IMR-90 (cell line): ENCODE data around the gene NOS2. TPM values are rescaled to one million over a fixed set of nuclear protein-coding genes. Genes with fewer than 3 reads are reported as not detected.

ENCODE experiments used
- ATAC-seq: fragments of 200-7000 bp; cut with Tn5 transposase; 2 replicates; pipeline ENCODE4 v1.9.1; 2020; ENCODE audit warnings: low read depth, mild to moderate bottlenecking, moderate library complexity
- BruUV-seq: library from RNA; stranded (reverse); fragments of 400-500 nt; replicated peaks from 2 replicates; lab custom pipeline; 2021; lab: Mats Ljungman, UMichigan
- CTCF ChIA-PET: fragments of 300-600 bp; formaldehyde crosslinking; extraction: SDS; loops from one replicate; lab custom pipeline; 2021; ENCODE audit warnings: antibody characterized with exemption; lab: Yijun Ruan, JAX
- POLR2A ChIA-PET: fragments of 300-600 bp; sonication (Branson Sonifier 250); formaldehyde crosslinking; loops from one replicate; lab custom pipeline; 2022; ENCODE audit warnings: antibody characterized with exemption; ENCODE audit not compliant: unreplicated experiment; lab: Charles Lee
- DNase-seq: peaks from one replicate; pipeline ENCODE4 v3.0.0; 2013
- H2AFZ ChIP-seq: replicated peaks from 2 replicates; pipeline ENCODE3; 2013; ENCODE audit warnings: low read length, mild to moderate bottlenecking; ENCODE audit not compliant: poor library complexity
- H2AK5ac ChIP-seq: 2 replicates; pipeline ENCODE4 v1.6.1; 2013; ENCODE audit warnings: low read depth, low read length, inconsistent platforms
- H2AK9ac ChIP-seq: replicated peaks from 2 replicates; pipeline ENCODE3; 2013; ENCODE audit warnings: mild to moderate bottlenecking, low read depth, low read length, moderate library complexity; ENCODE audit not compliant: poor library complexity
- H2BK120ac ChIP-seq: 2 replicates; pipeline ENCODE4 v1.6.1; 2013; ENCODE audit warnings: low read depth, low read length, inconsistent platforms
- H2BK15ac ChIP-seq: 3 replicates; pipeline ENCODE4 v1.6.1; 2013; ENCODE audit warnings: low read depth, low read length, inconsistent platforms
- H2BK20ac ChIP-seq: 2 replicates; pipeline ENCODE4 v1.6.1; 2013; ENCODE audit warnings: low read depth, mild to moderate bottlenecking, inconsistent platforms, low read length, moderate library complexity
- H2BK5ac ChIP-seq: 2 replicates; pipeline ENCODE4 v1.6.1; 2013; ENCODE audit warnings: mild to moderate bottlenecking, low read depth, low read length, inconsistent platforms; ENCODE audit not compliant: poor library complexity, severe bottlenecking
- H3K14ac ChIP-seq: replicated peaks from 2 replicates; pipeline ENCODE4 v1.6.1; 2013; ENCODE audit warnings: low read depth, low read length, inconsistent platforms
- H3K18ac ChIP-seq: 2 replicates; pipeline ENCODE4 v1.6.1; 2013; ENCODE audit warnings: low read depth, low read length, control low read depth
- H3K23ac ChIP-seq: 2 replicates; pipeline ENCODE4 v1.6.1; 2013; ENCODE audit warnings: low read depth, low read length, inconsistent platforms
- H3K27ac ChIP-seq: 2 replicates; pipeline ENCODE4 v1.5.1; 2013; ENCODE audit warnings: mild to moderate bottlenecking, control low read depth, low read length; ENCODE audit not compliant: insufficient read depth
- H3K27me3 ChIP-seq: 2 replicates; pipeline ENCODE4 v1.6.1; 2013; ENCODE audit warnings: low read length; ENCODE audit not compliant: control insufficient read depth, insufficient read depth
- H3K36me3 ChIP-seq: 2 replicates; pipeline ENCODE4 v1.6.1; 2013; ENCODE audit warnings: low read length, mixed read lengths; ENCODE audit not compliant: control insufficient read depth, insufficient read depth
- H3K4ac ChIP-seq: 2 replicates; pipeline ENCODE4 v1.6.1; 2013; ENCODE audit warnings: low read depth, low read length, inconsistent platforms
- H3K4me1 ChIP-seq: 2 replicates; pipeline ENCODE4 v1.6.1; 2013; ENCODE audit warnings: low read length, mixed read lengths; ENCODE audit not compliant: control insufficient read depth, insufficient read depth
- H3K4me2 ChIP-seq: 2 replicates; pipeline ENCODE4 v1.6.1; 2013; ENCODE audit warnings: low read depth, mild to moderate bottlenecking, control low read depth, low read length, moderate library complexity
- H3K4me3 ChIP-seq: 2 replicates; pipeline ENCODE4 v1.5.1; 2013; ENCODE audit warnings: low read depth, mild to moderate bottlenecking, control low read depth, low read length, moderate library complexity; ENCODE audit not compliant: insufficient read depth
- H3K56ac ChIP-seq: 2 replicates; pipeline ENCODE4 v1.6.1; 2013; ENCODE audit warnings: low read length, inconsistent platforms; ENCODE audit not compliant: insufficient read depth; ENCODE audit errors: extremely low read depth
- H3K79me1 ChIP-seq, 2 experiments: 2 replicates each; pipeline ENCODE4 v1.6.1; 2013; ENCODE audit warnings: low read length in 2 of 2, inconsistent platforms in 1 of 2, low read depth in 1 of 2
- H3K9ac ChIP-seq: 2 replicates; pipeline ENCODE4 v1.6.1; 2013; ENCODE audit warnings: low read depth, low read length, control low read depth
- H3K9me1 ChIP-seq: 2 replicates; pipeline ENCODE4 v1.6.1; 2013; ENCODE audit warnings: low read length, inconsistent platforms; ENCODE audit not compliant: insufficient read depth
- H3K9me3 ChIP-seq: 2 replicates; pipeline ENCODE4 v1.6.1; 2013; ENCODE audit warnings: low read length; ENCODE audit not compliant: control insufficient read depth, insufficient read depth
- H4K20me1 ChIP-seq: 2 replicates; pipeline ENCODE4 v1.6.1; 2013; ENCODE audit warnings: low read length, inconsistent platforms; ENCODE audit not compliant: insufficient read depth
- H4K5ac ChIP-seq: 2 replicates; pipeline ENCODE4 v1.6.1; 2013; ENCODE audit warnings: mild to moderate bottlenecking, low read depth, low read length, control low read depth
- H4K8ac ChIP-seq, 2 experiments: 2 replicates each; pipeline ENCODE4 v1.6.1; 2013; ENCODE audit warnings: low read depth in 2 of 2, low read length in 2 of 2, control low read depth in 1 of 2, inconsistent platforms in 1 of 2
- H4K91ac ChIP-seq: 2 replicates; pipeline ENCODE4 v1.6.1; 2013; ENCODE audit warnings: low read depth, low read length, inconsistent platforms; ENCODE audit not compliant: insufficient read depth
- CEBPB ChIP-seq: IDR thresholded peaks from 2 replicates; pipeline ENCODE4 v1.6.1; 2012; ENCODE audit warnings: low read depth, low read length, improper control_type of control experiment
- CTCF ChIP-seq: conservative IDR thresholded peaks from 2 replicates; pipeline ENCODE4 v1.5.1; 2012; ENCODE audit warnings: mild to moderate bottlenecking, low read depth, low read length, improper control_type of control experiment
- ELK1 ChIP-seq: fragments of 150-350 bp; IDR thresholded peaks from 2 replicates; pipeline ENCODE4 v1.6.1; 2016; ENCODE audit warnings: low read depth, mild to moderate bottlenecking, low read length, moderate library complexity, borderline replicate concordance
- FOS ChIP-seq: fragments of 150-350 bp; IDR thresholded peaks from 2 replicates; pipeline ENCODE4 v1.6.1; 2016; ENCODE audit warnings: low read depth, low read length
- MAFK ChIP-seq: IDR thresholded peaks from 2 replicates; pipeline ENCODE4 v1.6.1; 2012; ENCODE audit warnings: low read depth, low read length, improper control_type of control experiment
- MAZ ChIP-seq: IDR thresholded peaks from 2 replicates; pipeline ENCODE4 v1.6.1; 2012; ENCODE audit warnings: low read depth, mild to moderate bottlenecking, low read length, improper control_type of control experiment, moderate library complexity, borderline replicate concordance
- NFE2L2 ChIP-seq: fragments of 150-350 bp; IDR thresholded peaks from 2 replicates; pipeline ENCODE4 v1.6.1; 2016; ENCODE audit warnings: low read depth, mild to moderate bottlenecking, low read length
- RCOR1 ChIP-seq: IDR thresholded peaks from 2 replicates; pipeline ENCODE4 v1.6.1; 2012; ENCODE audit warnings: mild to moderate bottlenecking, low read length, improper control_type of control experiment; ENCODE audit not compliant: insufficient replicate concordance
- RFX5 ChIP-seq: IDR thresholded peaks from 2 replicates; pipeline ENCODE4 v1.8.0; 2012; ENCODE audit warnings: low read depth, mild to moderate bottlenecking, low read length, moderate library complexity
- SMC3 ChIP-seq: fragments of 150-350 bp; IDR thresholded peaks from 2 replicates; pipeline ENCODE4 v1.6.1; 2016; ENCODE audit warnings: low read depth, mild to moderate bottlenecking, antibody characterized with exemption, low read length, moderate library complexity
- WGBS, 2 experiments: methylation state at CpG; one replicate each; pipeline versions ENCODE4 v1.1.5 to v1.1.7; 2013; ENCODE audit warnings: missing lambda C conversion rate in 2 of 2; ENCODE audit not compliant: insufficient read length in 1 of 2; ENCODE audit errors: extremely low coverage in 2 of 2; 5-methylcytosine and 5-hydroxymethylcytosine counted together
- dilution Hi-C: fragments of 300-500 bp; cut with HindIII; formaldehyde crosslinking; loops from one replicate; pipeline ENCODE4 v1.14.3; 2018; ENCODE audit warnings: low sequenced_read_pairs; ENCODE audit not compliant: unreplicated experiment
- in situ Hi-C: fragments of 300-500 bp; cut with MboI; formaldehyde crosslinking; loops from 3 replicates; pipeline ENCODE4 v1.14.3; 2019; ENCODE audit warnings: low sequenced_read_pairs, inconsistent platforms, mixed read lengths
- intact Hi-C: fragments of 100-400 bp; cut with micrococcal nuclease; formaldehyde crosslinking; loops from 2 replicates; pipeline ENCODE4 v1.10.0; 2022
- polyA plus RNA-seq, 3 experiments: library from polyadenylated mRNA; depleted of rRNA; stranded (reverse); fragments of >200 nt; gene quantifications; 2 replicates each; pipeline ENCODE4 v1.2.3, GENCODE V29; 2012; ENCODE audit warnings: low replicate concordance in 1 of 3
- total RNA-seq: library from RNA; depleted of rRNA; stranded (reverse); fragments of >200 nt; gene quantifications from 2 replicates; pipeline ENCODE4 v1.2.3, GENCODE V29; 2012

NOS2 gene
- total and polyA plus RNA-seq, 2 of the 4 experiments (the other 2 are of a cell fraction): under 0.01 TPM; not detected in 1

GRCh38 chr17:27811961-27812360, 11.6 kb upstream of the NOS2 start:
- Histone ChIP-seq H3K4me3 (no peak overlapping the region), H4K5ac (no peak overlapping the region), H3K56ac (no peak overlapping the region), H2BK120ac (no peak overlapping the region), H3K9me1 (no peaks in the 10 kb centered on the region), H2BK15ac (no peak overlapping the region), H3K79me1 (no peaks in the 10 kb centered on the region), H2BK5ac (no peak overlapping the region), H3K9ac (no peak overlapping the region), H3K4me1 (0 out of 2 replicates have a peak, but pooled peaks cover 2% of the 10 kb centered on the region), H3K9me3 (no peaks in the 10 kb centered on the region), H3K18ac (no peak overlapping the region), H2AK9ac (no peak overlapping the region), H3K27ac (no peak overlapping the region), H3K4ac (no peak overlapping the region), H3K14ac (no peak overlapping the region), H4K91ac (no peak overlapping the region), H2AFZ (no peak overlapping the region), H4K8ac (no peak overlapping the region), H3K4me2 (no peak overlapping the region), H3K23ac (no peak overlapping the region), H2BK20ac (no peak overlapping the region), H3K27me3 (peaks cover 5% of the 10 kb centered on the region; the same call in 1 of the 2 replicates), H4K20me1 (no peaks in the 10 kb centered on the region), H2AK5ac (no peak overlapping the region), H3K36me3 (no peaks in the 10 kb centered on the region)
- DNase-seq (no peak), ATAC-seq (no peak)
- in situ Hi-C loops (no loop called here), dilution Hi-C loops (no loop called here), intact Hi-C loops (no loop called here)
- TF ChIP-seq CEBPB: no peak
- TF ChIP-seq CTCF: no peak
- TF ChIP-seq FOS: no peak
- TF ChIP-seq MAZ: no peak
- TF ChIP-seq ELK1: no peak
- TF ChIP-seq NFE2L2: no peak
- TF ChIP-seq RCOR1: no peak
- no peak for TF ChIP-seq RFX5
- TF ChIP-seq MAFK: no peak
- TF ChIP-seq SMC3: no peak
- 54% methylated on average over 2 of the region's 6 CpGs; no CpG with 5 or more reads in 1 of the 2 experiments for WGBS, 2 experiments
- POLR2A ChIA-PET: no interaction called here
- BruUV-seq: no TSS peak
- CTCF ChIA-PET: no interaction called here
